GM11168 (cell line): ENCODE measurements around the gene ALG1L2.
"Not testable (repeated sequence)": the region's sequence is repeated elsewhere in the genome, so short reads cannot be mapped to it uniquely, and the experiment has no call there.

Experiments used
- in situ Hi-C: fragments of 300-500 bp; cut with MboI; formaldehyde crosslinking; loops from one replicate; pipeline ENCODE4 v1.12.0; 2022; ENCODE audit warnings: low sequenced_read_pairs; ENCODE audit not compliant: unreplicated experiment

ALG1L2 gene, protein sequence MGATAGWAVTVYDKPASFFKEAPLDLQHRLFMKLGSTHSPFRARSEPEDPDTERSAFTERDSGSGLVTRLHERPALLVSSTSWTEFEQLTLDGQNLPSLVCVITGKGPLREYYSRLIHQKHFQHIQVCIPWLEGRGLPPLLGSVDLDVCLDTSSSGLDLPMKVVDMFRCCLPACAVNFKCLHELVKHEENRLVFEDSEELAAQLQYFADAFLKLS

DNA sequence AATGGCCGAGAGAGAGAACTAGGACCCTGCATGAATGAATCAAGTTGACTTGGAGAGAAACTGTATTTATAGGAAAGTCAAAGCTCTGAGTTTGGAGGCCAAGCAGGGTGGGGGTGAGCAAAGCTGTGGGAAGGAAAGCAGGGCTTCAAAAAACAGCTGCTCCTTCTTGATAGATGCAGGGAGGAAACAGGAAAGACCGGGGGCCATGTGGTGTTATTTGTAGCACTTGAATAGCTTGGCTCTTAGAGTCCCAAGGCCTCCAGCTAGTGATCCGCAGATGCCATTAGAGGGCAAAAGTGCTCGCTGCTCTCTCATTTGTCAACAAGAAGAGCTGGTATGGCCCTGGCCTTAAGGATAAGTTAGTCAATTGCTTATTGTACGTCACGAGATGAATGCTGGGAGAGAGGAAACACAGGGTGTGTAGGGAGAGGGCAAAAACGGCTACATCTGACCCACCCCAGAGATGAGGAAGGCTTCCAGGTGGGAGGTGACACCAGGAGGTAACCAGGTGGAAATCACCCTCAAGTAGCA, at the start of gene ALG1L2:
TSS of gene ALG1L2 (plus strand) at position 481 of the 531 bp plus-strand sequence. CDS start 186 bp downstream, outside the sequence.
- in situ Hi-C loops, result no loop called here

DNA sequence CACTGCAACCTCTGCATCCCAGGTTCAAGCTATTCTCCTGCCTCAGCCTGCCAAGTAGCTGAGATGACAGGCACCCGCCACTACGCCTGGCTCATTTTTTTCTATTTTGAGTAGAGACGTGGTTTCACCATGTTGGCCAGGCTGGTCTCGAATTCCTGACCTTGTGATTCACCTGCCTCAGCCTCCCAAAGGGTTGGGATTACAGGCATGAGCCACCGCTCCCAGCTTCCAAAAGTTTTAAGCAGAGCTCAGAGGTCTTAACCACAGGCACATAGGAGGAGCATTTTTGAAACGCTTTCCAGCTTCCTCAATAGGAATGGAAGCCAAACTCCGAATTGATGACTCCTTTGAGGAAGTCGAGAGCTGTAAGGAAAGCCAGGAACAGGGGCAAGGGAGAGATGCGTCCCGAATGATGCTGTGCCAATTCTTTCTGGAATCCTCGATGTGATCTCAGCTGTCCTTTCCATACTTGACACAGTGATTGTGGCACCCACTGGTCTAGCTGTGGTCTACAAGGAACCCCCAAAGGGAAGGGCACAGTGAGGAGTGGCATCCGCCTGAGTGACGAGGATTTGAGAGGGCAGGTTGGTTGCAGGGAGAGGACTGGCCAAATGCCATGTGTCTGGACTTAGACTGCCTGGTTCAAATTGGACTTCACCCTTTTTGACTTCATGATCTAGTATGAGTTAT, 44.4 kb upstream of the ALG1L2 start:
- in situ Hi-C loops, result not testable (repeated sequence)

DNA sequence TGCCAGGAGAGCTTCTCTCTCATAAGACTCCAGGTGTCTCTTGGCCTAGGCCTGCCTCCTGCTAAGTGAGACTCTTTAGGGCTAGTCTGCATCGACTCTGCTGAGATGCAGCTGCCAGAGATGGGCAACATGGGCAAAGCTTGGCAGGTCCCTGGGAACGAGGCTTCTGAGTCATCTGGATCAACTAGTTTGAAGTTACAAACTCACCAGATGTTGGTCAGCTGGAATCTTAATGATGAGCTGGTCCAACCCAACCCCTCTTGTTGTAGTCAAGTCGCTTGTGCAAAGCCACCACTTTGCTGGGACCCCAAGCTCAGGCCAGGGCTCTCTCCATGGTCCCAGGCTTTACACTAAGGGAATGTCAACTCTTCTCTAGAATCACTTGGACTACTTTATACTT, 38.9 kb upstream of the ALG1L2 start:
- in situ Hi-C loops, result loop anchor here (5.0 kb wide), 1 partner anchor 45 kb away; no protein-coding TSS in a partner anchor

DNA sequence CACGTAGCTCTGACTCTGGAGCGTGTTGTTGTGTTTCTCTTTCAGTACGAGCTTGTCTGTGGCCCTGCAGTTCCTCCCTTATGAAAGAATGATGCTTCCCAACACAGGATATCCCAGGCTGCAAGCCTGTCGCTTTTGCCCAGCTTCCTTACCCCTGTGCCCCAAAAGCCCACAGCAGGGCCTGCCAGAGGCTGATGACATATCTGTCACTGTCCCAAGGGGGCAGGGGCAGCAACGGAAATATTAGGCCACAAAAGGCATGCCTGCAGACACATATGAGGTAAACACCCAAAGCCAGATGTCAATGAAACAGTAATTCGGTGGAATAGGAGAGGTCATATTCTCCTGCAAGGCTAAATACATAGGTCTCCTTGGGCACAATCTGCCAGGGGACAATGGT, 38.0 kb upstream of the ALG1L2 start:
- in situ Hi-C loops, result loop anchor here (5.0 kb wide), 1 partner anchor 44 kb away; no protein-coding TSS in a partner anchor

DNA sequence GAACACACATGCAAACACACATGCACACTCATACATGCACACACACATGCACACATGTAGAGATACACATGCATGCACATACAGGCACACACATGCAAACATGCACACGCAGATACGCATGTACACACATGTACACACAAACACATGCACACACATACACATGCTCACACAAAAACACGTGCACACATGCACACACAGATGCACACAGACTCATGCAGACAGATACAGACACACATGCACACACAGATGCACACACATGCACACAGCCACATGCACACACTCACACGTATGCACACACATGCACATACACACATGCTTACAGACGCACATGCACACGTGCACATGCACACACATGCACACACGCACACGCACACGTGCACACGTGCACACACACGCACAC, 37.3 kb upstream of the ALG1L2 start:
- in situ Hi-C loops, result loop anchor here (5.0 kb wide), 1 partner anchor 43 kb away; no protein-coding TSS in a partner anchor

DNA sequence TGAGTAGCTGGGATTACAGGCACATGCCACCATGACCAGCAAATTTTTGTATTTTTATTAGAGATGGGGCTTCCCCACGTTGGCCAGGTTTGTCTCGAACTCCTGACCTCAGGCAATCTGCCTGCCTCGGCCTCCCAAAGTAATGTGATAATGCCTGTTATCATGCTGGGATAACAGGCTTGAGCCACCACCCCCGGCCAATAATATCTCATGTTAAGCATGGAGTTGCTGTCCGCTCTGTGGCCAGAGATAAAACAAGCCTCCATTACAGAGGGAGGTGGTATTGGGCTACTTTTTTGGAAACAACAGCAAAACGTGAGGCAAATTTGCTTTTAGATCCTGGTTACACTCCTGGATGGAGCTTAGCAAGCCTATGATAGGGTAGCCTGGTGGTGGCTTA, 32.9 kb upstream of the ALG1L2 start:
- in situ Hi-C loops, result no loop called here

DNA sequence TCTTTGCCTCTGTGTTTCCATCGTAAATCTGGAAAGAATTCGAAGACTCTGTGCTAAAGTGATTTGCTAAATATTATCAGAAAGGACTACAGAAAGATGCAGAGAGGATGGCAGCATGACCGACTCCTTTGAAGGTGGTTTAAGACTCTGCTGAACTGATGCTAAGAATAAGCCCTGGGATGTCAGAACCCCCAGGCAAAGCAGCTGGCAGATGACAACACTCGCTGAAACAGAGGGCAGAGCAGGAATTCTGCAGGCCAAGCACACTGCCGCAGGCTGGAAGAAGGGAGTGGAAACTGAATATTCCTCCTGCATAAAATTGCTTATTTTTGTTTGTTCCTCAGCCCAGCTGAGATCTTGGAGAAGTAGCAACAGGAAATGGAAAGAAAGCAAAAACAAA, 29.3 kb upstream of the ALG1L2 start:
- in situ Hi-C loops, result not testable (repeated sequence)

DNA sequence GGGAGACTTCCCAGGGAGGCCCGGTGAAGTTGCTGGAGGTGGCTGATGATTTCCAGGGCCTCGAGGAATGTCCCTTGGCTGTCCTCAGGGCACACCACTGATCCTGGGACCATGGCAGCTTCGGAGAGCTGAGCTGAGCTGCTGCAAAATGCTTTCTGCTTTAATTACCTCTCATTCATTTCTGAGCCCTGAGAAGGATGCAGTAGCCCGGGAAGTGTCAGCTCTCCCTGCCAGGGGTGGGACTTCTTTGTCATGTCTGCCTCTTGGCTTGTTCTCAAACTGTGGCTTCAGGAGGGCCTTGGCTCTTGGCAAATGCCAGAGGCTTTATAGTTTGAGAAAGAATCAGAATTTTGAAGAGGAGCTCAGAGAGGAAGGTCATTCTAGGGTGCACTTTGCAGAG, 28.7 kb upstream of the ALG1L2 start:
- in situ Hi-C loops, result not testable (repeated sequence)

DNA sequence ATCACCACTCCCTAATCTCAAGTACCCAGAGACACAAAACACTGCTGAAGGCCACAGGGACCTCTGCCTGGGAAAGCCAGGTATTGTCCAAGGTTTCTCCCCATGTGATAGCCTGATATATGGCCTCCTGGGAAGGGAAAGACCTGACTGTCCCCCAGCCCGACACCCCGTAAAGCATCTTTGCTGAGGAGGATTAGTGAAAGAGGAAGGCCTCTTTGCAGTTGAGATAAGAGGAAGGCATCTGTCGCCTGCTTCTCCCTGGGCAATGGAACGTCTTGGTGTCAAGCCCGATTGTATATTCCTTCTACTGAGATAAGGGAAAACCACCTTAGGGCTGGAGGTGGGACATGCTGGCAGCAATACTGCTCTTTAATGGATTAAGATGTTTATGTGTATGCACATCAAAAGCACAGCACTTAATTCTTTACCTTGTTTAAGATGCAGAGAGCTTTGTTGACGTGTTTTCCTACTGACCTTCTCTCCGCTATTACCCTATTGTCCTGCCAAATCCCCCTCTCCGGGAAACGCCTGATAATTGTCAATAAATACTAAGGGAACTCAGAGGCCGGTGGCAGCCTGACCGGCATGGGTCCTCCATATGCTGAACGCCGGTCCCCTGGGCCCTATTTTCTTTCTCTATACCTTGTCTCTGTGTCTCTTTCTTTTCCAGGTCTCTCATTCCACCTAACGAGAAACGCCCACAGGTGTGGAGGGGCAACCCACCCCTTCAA, 23.9 kb upstream of the ALG1L2 start:
- in situ Hi-C loops, result not testable (repeated sequence)

DNA sequence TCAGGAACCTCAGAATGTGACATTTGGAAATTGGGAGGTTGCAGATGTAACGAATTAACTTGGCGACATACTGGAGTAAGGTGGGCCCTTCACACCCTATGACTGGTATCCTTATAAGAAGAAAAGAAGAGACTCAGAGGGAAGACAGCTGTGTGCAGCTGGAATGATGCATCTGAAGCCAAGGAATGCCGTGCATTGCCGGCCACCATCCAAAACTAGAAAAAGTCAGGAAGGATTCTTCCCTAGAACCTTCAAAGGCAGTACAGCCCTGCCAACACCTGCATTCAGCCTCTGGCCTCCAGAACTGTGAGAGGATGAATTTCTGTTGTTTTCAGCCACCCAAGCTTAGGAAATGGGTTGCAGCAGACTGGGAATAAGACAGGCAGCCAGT, 23.4 kb upstream of the ALG1L2 start:
- in situ Hi-C loops, result not testable (repeated sequence)

DNA sequence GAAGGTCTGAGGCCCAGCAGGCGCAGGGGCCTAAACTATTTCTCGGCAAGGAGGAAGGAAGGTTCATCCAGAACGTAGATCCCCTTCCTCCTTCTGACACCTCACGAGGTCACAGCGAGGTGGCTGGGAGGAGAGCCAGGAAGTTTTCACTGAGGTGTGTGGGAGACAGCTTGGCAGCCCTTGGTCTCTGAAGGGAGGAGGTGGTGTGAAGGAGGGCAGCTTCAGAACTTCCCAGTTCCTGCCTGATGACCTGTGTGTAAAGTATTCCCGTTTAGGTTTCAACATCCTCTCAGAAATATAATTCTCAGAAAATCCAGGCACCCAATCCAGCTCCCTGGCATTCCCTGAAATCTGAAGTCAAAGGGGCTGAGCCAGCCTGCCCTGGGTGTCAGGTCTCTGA, 22.9 kb upstream of the ALG1L2 start:
- in situ Hi-C loops, result not testable (repeated sequence)

DNA sequence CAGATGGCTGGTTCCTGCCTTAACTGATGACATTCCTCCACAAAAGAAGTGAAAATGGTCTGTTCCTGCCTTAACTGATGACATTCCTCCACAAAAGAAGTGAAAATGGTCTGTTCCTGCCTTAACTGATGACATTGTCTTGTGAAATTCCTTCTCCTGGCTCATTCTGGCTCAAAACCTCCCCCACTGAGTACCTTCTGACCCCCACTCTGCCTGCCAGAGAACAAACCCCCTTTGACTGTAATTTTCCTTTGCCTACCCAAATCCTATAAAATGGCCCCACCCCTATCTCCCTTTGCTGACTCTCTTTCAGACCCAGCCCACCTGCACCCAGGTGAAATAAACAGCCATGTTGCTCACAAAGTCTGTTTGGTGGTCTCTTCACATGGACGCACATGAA, 22.5 kb upstream of the ALG1L2 start:
- in situ Hi-C loops, result not testable (repeated sequence)

DNA sequence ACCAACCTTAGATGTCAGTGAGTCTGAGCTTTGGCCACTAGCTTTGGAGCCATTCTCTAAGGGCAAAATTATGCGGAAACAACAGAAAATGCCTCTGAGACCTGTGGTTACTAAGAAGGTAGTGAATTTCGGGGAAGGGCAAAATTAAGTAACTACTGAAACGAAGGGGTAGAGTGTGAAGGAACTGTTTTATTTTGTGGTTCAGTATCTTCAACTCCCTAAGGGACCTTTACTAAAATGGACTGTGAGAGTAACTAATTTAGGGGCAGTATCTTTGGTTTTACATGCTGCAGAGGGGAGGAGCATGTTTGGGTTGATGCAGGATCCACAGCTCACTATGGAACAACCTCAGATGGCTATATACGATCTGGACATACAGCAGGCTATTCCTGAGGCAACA, 8.0 kb upstream of the ALG1L2 start:
- in situ Hi-C loops, result no loop called here

DNA sequence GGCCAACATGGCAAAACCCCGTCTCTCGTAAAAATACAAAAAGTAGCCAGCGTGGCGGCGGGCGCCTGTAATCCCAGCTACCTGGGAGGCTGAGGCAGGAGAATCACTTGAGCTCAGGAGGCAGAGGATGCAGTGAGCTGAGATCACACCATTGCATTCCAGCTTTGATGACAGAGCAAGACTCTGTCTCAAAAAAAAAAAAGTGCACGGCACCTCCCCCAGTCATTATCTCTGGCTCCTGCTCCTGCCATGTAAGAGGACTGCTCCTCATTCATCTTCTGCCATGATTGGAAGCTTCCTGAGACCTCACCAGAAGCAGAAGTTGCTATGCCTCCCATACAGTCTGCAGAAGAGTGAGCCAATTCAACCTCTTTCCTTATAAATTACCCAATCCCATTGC, 4.0 kb upstream of the ALG1L2 start:
- in situ Hi-C loops, result no loop called here

DNA sequence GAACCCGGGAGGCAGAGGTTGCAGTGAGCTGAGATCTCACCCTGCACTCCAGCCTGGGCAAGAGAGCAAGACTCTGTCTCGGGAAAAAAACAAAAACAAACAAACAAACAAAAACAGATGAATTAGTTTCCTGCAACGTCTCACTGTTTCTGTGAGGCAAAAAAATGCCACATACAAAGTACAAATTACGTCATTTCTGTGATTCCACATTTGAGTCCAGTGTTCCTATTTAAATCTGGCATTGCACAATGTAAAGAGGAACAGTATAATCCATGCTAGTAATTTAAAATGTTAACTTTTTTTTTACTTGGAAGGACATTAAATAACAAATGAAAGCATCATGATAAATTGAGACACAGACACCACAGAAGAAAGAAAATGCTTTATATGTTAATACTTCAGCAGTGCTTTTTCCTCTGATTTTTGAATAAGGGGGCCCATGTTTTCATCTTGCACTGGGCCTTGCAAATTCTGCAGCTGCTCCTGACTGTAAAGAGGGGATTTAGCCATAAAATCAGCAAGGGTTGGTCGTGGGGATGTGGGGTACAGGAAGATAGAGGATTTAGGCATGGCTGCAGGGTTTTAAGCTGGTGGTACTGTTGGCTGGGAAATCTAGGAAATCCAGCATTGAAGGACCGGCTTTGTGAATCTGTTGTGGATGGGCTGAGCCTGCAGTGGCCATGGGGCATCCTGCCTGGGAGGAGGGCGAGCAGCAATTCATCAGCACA, 1.9 kb downstream of the ALG1L2 start:
- in situ Hi-C loops, result not testable (repeated sequence)

DNA sequence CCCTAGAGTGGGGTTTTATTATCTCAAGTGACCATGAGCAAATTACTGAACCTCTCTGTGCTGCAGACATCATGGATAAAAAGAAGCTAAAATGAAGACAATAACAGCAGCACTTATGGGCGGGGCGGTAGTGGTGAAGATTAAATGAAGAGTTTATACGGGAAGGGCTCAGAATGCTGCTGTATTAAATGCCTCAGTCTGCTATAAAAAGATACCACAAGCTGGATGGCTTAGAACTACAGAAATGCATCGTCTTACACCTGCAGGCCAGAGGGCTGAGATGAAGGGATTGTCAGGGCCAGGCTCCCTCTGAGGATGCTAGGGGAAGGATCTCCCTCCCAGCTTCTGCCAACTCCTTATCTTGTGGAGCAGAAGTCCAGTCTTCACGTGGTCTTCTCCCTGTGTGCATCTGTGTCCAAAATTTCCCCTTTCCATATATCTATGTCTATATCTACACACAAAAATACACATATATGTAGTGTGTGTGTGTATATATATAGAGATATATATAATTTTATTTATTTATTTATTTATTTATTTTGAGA, 2.9 kb downstream of the ALG1L2 start:
- in situ Hi-C loops, result no loop called here

DNA sequence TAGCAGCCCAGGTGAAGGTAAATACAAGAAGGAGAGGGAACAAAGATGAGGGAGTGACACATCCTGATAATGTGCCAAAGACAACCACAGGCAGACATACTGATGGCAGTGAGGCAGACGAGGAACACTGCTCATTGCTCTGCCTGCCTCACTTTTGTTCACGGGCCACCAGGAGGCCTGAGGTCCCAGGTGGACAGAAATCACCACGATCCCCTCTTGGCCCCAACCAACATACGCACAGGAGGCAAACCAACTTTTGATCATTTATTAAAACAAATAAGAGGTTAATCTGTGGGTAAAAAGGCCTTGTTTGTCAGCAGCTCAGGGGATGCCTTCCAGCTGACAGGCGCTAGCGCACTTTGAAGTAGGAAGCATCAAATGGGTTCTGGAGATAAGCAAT, 4.2 kb downstream of the ALG1L2 start:
- in situ Hi-C loops, result loop anchor here (5.0 kb wide), 1 partner anchor 44 kb away; no protein-coding TSS in a partner anchor

DNA sequence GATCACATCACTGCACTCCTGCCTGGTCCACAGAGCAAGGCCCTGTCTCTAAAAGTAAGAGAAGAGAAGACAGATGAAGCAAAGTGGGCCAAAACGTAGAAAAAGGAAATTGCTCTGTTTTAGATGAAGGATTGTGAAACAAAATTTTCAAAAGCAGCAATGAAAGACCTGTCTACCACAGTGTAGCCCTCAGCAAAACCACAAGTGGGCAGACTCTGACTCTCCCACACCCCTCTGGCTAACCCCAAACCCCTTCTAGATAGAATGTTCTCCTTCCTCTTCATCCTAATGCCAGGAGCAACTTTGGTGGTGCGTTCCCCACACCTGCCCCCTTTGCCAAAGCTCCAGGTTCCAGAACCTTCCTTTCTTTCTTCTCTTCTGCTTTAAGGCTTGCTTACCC, 5.0 kb downstream of the ALG1L2 start:
- in situ Hi-C loops, result loop anchor here (5.0 kb wide), 1 partner anchor 44 kb away; no protein-coding TSS in a partner anchor

DNA sequence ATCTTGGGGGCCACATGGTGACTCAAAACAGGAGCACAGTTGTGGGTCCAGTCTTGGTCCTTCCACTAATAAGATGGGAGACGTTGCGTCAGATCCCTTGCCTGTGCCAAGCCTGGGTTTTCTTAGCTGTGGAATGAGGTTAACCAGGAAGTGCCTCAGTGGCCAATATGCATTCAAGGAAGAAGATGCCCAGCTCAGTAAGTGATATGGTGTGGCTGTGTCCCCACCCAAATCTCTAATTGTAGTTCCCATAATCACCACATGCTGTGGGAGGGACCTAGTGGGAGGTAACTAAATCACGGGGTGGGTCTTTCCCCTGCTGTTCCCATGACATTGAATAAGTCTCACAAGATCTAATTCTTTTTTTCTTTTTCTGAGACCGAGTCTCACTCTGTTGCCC, 6.4 kb downstream of the ALG1L2 start:
- in situ Hi-C loops, result loop anchor here (5.0 kb wide), 1 partner anchor 46 kb away; no protein-coding TSS in a partner anchor

DNA sequence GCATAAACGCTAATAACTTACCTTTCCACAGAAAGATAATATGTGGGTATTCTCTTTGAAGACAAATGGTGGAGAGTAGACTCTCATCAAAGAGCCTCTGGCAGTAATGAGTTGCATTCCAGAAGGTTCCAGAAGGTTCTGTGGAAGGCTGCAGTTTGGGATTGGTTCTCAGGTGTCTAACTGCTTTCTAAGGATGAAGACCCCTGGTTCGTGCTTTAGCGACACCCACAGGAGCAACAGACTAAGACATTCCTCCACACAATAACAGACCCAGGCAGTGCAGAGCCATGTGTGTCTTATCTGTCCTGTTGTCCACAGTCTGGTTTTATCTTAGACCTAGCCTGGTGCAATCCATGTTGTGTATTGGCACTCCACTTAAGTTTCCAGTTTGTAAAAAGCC, 9.1 kb downstream of the ALG1L2 start:
- in situ Hi-C loops, result not testable (repeated sequence)
